HuH-7.5 (cell line): ENCODE measurements around the gene CDC42EP4.
A peak's percentile ranks its signal among the peaks of the same experiment; 100 is the strongest.
"Not testable (repeated sequence)": the region's sequence is repeated elsewhere in the genome, so short reads cannot be mapped to it uniquely, and the experiment has no call there.

Experiments used
- DNase-seq: peaks from one replicate; pipeline ENCODE4 v3.0.0; 2011; ENCODE audit warnings: low spot score

The CDC42EP4 gene

DNA sequence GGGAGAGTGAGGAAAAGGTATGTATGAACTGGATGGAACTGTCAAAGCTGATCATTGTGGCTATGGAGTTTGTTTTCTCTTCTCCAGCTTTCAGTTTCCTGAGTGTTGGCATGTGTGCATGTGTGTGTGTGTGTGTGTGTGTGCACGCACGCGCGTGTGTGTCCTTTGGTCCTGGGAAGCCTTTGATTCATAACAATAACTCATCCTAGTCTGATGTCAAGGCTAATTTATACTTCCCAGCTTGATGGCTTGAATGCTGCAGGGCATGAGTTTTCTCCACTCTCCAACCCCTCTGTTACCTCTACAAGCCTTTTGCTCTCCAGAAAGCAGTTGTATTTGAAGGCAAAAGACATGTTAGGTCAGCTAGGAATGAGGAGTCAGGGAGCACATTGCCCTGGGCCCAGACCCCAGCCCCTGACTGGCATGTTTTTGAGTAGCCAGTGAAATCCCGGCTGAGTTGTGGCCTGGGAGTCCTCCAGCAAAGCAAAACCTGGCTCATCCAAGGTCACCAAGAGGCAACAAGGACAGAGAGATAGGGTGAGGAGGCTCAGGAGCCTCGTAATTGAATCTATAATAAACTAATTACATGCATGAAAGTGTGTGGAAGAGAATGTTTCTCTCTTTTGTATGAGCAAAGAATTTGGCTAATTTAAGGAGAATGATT, 8.9 kb upstream of the CDC42EP4 start:
- no peak for DNase-seq

DNA sequence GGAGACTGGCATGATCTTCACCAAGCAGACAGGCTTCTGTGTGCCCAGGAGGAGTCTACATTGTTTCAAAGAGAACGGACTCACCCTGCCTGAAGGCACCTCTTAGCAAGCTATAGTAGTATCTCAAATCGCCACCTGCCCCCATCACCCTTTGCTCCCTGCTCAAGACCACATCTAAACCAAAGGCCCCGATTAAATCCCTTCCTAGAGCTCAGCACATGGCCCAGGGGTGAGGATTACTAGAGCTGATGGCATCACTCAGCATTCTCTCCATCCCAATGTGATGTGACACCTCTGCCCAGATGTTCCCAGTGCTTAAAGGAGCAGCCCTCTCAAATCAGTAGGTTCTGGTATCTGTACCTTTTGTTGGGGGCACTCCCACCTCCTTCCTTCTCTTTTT, 8.0 kb upstream of the CDC42EP4 start:
- DNase-seq: no peak

DNA sequence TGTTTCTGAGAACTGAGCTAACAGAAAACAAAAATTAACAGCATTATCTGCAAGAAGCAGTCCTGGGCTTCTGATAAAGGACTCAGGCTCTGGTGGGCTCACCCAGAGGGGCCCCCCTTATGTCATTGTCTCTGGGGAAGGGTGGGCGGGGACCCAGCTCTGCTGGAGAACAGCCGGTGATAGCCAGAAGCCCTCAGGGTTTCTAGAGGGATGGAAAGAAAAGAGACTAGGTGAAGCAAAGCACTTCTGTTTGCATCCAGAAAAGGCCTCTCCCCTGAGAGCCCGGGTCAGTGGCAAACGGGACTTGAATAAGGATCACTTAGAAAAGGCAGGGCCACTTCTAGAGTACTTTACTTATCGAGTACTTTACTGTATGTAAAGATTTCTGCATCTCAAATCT, 7.0 kb upstream of the CDC42EP4 start:
- no peak for DNase-seq

DNA sequence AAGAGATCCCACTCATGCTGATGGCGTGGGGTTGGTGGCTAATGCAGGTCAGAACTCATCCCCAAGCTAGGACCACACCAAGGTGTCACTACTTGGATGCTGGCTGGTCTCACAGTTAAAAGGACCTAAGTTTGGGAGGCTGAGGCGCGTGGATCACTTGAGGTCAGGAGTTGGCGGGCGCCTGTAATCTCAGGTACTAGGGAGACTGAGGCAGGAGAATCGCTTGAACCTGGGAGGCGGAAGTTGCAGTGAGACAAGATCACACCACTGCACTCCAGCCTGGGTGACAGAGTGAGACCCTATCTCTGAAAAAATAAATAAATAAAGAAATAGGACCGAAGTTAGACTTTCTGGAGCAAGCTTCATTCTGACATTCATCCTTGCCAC, 6.6 kb upstream of the CDC42EP4 start:
- no peak for DNase-seq

DNA sequence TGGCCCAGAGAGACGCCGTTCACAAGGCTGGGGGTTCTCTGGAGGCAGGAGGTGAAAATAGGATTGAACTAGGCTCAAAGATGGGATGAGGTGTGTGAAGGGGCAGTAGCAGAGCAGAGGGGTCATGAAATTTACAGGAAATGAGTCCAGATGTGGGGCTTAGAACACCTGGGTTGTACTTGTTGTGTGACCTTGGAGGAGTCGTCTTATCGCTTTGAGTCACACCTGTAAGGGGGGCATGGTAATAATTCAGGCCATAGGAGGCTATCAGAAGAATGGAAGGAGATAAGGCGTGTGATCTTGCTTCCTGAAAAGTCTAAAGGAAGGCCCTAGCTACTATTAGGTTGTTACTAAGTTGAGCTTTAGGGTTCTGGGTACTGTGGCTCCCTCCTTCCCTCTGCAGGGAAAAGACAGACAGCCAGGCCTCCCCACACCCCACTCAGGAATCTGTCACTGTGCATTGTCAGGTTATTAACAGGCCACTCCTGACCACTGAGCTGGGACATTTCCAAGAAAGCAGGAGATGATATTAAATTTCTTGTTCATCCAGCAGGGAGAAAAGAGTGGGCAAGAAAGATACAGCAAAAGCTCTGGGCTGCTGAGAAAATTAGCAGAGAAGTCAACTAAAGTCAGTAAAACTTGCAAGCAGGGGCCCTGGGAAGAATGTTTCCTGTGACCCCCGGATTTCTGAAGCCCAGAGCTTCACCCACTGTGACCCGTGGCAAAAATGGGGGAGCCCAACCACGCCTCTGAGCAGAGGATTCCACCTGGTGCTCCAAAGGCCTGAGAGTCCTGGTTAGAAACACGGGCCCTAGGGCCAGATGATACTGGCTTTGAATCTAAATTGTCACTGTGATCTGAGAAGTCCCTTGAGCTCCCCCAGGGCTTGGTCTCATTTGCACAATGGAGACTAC, 6.0 kb upstream of the CDC42EP4 start:
- DNase-seq: no peak

DNA sequence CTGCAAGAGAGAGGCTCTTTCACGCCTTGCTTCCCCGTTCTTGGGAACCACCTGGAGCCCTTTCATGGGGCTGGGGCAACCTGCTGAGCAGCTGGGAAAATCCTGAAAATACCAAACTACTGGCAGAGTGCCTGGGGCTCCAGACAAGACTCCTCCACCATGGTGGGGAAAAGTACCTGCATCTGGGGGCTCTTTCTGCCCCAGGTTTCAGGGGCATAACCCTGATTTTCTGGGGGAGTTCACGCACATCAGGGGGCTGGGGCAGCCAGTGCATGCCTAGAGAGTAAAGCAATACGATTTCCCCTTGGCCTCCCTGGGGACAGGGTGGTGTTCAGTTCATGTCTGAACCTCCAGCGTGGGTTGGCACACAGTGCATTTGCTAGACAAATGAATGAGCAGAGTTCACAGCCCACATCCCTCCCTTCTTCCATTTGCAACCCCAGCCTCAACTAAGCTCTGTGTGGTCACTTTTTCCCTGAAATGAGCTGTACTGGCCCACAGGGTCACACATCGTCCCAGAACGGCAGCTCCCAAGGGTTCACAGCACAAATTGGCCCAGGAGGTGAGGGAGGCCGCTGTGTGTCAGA, 5.2 kb upstream of the CDC42EP4 start:
- no peak for DNase-seq

DNA sequence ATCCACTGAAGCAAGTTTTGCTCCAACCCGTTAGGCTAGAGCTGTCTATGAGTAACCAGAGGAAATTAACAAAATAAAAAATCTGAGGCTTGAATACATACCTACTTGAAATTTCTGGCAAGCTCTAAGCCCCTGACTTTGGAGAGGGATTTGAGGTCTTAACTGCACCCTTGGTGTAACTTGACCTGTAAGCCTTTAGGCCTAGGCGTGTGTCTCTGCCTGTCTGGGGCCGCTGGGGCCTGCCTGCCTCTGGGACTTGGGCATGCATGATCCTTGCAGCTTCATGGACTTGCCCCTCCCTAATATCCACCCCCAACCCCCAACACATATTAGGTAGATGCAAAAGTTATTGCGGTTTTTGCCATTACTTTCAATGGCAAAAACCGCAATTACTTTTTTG, 3.7 kb upstream of the CDC42EP4 start:
- DNase-seq: no peak

DNA sequence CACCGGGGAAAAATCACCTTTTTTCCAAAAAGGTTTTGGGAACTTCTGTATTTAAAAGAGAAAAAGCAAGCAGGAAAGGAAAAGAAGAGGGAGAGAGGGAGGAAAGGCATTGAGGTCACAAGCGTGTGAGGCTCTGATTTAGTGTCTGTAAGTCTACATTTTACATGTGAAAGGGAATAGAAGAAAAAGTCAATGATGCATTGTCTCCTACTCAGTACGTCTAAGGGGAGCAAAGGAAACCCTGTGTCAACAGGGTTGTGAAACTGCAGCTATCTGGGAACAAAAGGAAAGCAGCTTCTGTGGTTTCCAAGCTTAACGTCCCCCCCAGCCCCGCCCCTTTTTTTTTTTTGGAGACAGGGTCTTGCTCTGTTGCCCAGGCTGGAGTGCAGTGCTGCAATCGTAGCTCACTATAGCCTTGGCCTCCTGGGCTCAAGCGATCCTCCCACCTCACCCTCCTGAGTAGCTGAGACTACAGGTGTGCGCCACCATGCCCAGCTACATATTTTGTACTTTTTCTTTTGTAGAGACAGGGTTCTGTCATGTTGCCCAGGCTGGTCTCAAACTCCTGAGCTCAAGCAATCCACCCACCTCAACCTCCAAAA, 1.8 kb upstream of the CDC42EP4 start:
- no peak for DNase-seq

DNA sequence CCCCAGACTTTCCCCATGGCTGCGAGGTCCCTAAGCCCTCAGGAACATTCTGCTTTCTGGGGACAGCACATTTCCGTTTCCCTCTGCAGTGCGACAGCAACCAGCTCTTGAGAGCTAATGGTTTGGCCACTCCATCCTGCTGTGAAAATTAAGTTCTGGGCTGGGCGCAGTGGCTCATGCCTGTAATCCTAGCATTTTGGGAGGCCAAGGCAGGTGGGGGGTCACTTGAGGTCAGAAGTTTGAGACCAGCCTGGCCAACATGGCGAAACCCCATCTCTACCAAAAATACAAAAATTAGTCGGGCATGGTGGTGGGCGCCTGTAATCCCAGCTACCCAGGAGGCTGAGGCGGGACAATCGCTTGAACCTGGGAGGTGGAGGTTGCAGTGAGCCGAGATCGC, 1.1 kb upstream of the CDC42EP4 start:
- not testable (repeated sequence) for DNase-seq

DNA sequence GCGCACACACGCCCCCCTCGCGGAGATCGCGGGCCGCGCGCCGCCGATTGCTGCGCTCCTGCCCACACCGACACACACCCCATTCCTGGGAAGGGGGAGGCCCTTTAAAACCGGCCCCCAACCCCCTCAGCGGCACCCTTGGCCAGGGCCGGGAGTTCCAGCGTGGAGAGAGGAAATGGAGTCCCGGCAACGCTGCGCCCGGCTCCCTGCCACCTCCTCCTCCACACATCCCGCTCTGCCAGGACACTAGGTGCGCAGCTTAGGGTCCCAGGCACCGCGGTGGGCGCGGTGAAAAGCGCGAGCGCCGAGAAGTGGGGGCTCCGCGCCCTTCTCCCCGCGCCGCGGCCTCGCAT, 397 bp downstream of the CDC42EP4 start:
- DNase-seq: no peak

DNA sequence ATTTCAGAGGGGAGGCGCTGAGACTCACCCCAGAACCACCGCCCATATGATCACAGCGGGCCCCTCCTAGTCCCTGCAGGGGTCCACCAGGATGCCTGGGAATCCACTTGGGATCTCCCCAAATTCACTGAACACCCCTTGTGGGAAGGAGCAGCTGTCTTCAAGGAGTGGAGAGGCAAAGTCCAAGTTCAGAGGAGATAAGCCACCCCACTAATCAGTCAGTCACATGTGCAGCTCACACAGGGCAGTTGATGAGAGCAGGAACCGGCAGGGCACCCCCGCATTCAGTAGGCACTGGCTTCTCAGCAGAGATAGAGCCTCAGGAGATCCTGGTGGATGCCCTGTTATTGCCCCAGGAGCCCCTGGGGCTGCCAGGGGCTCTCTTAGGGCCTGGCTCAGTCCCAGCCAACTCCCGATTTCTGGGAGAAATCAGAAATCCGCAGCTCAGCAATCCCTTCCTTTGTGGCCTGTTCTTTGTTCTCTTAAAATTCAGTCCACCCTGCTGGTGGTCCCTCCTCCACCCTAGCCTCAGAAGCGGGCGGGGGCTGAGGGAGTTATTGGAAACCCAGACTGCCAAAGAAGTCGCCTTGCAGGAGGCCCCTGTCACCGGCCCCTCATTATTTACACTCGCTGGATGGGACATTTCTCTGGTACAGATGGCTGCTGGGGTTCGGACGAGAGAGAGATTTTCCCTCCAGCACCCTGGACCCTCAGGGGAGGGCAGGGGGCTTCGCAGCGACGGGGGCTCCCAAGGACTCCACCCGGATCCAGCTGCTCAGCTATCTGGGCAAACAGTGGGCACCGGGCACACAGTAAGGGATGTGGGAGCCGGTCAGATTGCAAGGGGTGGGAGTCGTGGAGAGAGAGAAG, 1.8 kb downstream of the CDC42EP4 start:
- no peak for DNase-seq

DNA sequence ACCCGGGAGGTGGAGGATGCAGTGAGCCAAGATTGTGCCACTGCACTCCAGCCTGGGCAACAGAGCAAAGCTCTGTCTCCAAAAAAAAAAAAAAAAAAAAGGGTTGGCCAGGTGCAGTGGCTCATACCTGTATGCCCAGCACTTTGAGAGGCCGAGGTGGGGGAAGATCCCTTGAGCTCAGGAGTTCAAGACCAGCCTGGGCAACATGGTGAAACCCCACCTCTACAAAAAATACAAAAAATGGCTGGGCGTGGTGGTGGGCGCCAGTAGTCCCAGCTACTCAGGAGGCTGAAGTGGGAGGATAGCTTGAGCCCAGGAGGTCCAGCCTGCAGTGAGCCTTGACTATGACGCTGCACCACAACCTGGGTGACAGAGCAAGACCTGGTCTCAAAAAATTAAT, 2.8 kb downstream of the CDC42EP4 start:
- DNase-seq: not testable (repeated sequence)

DNA sequence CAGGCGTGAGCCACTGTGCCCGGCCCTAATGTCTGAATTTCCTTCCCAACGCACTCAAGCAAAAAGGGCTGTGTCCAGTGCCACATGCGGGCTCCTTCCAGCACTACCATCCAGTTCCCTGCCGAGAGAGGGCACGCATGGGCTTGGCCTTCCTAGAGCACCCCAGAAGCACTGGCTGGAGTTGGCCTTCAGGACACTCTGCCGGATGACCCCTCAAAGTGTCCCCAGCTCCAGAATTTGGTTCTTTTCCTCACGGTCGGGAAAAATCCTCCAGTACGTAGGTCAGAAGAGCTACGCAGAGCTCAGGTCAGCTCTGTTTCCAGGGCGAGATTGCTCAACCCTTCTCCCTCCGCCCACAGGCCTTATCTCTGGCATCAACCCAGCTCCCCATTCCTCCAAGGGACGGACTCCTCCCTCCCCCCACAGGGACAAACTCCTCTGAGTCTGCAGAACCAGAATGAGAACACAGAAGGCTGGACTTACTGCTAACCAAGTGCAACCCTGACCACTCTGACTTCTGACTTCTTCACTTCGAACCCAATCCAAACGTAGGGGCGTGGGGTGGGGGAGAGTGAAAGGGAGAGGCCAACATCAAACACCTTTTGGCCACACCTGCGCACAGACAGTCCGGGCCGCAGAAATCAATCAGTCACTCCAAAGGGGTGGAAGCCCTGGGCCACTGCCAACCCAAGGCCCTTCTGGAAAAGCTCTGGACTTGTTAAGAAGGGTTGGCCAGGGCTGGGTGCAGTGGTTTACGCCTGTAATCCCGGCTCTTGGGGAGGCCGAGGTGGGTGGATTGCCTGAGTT, 3.6 kb downstream of the CDC42EP4 start:
- peak; percentile 68 for DNase-seq

DNA sequence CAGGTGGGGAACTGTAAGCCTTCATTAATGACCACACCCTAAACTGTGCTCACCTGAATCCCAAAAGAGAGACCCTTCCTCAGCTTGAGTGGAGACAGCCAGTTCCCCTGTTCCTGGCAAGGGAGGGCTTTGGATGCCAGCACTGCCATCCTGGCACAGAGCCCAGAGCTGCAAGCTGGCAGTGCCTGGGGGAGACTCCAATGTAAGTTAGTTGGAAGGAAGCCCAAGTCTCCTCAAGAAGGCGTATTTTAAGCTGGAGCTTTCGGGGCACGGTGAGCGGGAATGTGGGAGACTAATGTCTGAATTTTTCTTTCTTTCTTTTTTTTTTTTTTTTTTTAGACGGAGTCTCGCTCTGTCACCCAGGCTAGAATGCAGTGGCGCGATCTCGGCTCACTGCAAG, 4.7 kb downstream of the CDC42EP4 start:
- DNase-seq: no peak

DNA sequence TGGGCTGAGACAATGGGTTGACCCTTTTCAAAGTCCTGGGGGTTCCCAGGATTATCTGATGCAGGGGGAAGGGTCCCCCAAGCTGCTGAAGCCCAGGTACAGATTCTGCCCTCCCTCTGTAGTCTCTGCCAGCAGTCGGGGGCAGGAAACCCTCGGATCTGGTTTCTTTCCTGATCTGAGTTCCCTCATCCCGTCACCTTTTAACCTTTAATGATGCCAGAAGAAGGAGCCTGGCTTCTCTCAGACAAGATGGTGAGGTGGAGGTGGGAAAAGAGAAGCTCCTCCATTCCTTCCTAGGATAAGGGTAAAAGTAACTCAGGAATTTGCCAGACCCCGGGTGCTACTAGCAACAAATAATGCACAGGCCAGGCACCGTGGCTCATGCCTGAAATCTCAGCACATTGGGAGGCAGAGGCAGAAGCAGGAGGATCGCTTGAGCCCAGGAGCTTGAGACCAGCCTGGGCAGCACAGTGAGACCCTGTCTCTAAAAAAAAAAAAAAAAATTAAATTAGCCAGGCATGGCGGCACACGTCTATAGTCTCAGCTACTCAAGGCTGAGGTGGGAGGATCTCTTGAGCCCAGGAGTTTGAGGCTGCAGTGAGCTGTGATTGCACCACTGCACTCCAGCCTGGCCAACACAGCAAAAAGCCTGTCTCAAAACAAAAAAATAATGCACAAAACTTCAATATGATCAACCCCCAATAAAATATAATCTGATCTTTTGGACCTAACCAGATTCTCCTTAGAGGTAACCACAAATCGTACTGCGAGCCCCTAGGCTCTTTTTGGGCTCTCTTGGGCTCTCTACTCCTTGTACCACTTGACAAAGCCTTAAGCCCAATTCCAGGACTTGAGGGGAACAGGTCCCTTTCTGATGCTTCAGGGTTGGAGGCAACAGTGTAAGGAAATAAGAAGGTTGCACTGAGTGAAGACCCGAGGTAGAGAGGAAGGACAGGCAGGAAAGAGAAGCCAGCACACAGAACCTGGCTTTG, 5.7 kb downstream of the CDC42EP4 start:
- DNase-seq: no peak

DNA sequence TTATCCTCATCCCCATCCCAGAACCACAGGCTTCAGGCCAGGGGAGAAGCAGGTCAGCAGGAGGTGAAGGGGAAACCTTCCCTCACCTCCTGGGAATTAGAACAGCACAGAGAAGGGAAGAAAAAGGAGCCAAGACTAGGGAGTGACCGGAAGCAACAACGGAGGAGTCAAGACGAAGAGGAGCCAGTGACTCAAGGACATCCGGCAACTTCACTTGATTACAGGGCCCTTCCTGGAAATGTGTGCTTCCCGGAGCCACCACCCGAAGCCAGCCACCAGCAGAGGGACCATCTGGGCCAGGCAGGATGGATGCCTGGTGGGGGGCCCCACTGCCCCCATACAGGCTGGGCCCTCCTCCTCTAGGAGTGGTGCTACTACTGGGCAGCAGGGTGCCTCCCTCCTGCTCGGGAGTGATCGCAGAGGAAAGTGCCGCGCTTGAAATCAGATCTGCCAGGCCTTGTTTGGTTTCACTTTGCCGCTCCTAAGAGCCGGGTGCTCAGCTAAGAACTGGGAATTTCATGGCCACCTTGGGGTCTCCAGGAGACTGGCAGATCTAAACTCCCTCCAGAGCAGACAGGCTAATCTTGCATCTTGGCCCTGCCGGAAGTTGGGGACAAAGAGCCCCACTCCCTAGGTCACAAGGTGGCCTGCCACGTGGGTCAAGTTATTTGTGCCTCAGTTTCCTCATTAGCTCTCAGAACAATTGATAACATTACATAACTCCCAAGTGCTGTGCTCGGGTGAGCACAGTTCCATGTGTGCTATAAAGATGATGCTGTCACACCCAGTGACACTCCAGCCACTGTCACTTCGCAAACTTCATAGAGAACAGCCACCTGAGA, 6.6 kb downstream of the CDC42EP4 start:
- no peak for DNase-seq

DNA sequence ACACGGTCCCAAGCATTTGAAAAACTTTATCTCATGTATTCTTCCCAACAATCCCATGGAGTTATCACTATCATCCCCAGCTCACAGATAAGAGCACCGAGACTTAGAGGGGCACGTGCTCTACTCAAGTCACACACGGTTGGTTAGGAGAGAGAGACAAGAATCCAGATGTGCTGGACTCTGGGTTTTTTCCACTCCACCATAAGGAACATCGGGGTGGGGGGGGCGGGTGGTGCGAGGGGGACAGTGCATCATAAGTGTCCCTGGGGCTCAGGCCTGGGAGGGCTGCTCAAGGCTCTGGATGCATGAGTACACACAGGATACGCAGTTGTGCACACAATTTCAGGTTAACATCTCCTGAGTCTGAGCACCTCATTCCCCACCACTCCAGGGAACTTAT, 7.4 kb downstream of the CDC42EP4 start:
- DNase-seq: no peak

DNA sequence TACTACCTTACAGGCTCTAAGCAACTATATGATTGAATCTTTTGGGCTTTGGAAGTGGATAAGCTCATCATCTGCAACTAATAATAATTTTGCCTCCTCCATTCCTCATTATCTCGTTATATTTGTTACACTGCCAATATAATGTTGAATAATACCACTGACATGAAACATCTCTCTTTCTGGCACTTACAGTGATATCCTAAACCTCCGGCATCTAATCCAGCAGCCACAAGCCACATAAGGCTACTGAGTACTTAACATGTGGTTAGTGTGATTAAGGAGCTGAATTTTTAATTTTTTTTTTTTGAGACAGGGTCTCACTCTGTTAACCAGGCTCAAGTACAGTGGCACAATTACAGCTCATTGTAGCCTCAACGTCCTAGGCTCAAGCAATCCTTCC, 9.6 kb downstream of the CDC42EP4 start:
- DNase-seq: no peak

DNA sequence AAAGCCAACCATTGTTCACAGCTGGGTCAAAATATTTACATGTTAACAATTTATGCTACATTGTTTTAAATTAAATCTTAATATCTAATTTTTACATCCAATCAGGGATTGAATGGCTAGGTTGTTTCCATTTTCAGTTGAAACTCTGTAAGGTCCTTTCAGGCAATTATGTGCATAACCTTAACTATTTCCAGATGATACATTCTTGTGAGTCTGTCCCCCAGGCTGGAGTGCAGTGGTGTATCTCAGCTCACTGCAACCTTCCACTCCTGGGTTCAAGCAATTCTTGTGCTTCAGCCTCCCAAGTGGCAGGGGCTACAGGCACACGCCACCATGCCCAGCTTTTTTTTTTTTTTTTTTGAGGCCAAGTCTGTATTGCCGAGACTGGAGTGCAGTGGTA, 10.4 kb downstream of the CDC42EP4 start:
- DNase-seq: no peak
